IPS-18a (cell line): Measurements from ENCODE around the gene CMSS1.

Experiments
- H3K27ac ChIP-seq: one replicate; pipeline ENCODE4 v1.5.1; 2013; ENCODE audit warnings: low read length
- H3K27me3 ChIP-seq: one replicate; pipeline ENCODE4 v1.6.1; 2013; ENCODE audit warnings: mild to moderate bottlenecking, low read length; ENCODE audit not compliant: control insufficient read depth, insufficient read depth
- H3K36me3 ChIP-seq: one replicate; pipeline ENCODE4 v1.6.1; 2013; ENCODE audit warnings: low read depth, low read length; ENCODE audit not compliant: control insufficient read depth
- H3K4me1 ChIP-seq: one replicate; pipeline ENCODE4 v1.6.1; 2013; ENCODE audit warnings: low read depth, low read length; ENCODE audit not compliant: control insufficient read depth
- H3K4me3 ChIP-seq: one replicate; pipeline ENCODE4 v1.5.1; 2013; ENCODE audit warnings: low read length
- H3K9ac ChIP-seq: one replicate; pipeline ENCODE4 v1.6.1; 2013; ENCODE audit warnings: mild to moderate bottlenecking, low read length, moderate library complexity
- H3K9me3 ChIP-seq: one replicate; pipeline ENCODE4 v1.6.1; 2013; ENCODE audit warnings: low read depth, low read length; ENCODE audit not compliant: control insufficient read depth

The CMSS1 gene

GRCh38 chr3:100158918-100159330 lies 341.3 kb downstream of the CMSS1 start:
- Histone ChIP-seq H3K4me3 (no peak overlapping the region), H3K4me1 (no peaks in the 10 kb centered on the region), H3K9me3 (no peaks in the 10 kb centered on the region), H3K27me3 (no peaks in the 10 kb centered on the region), H3K36me3 (no peaks in the 10 kb centered on the region), H3K27ac (no peak overlapping the region), H3K9ac (no peak overlapping the region)

GRCh38 chr3:100159331-100160153 lies 341.9 kb downstream of the CMSS1 start:
- no peaks in the 10 kb centered on the region for H3K4me1 ChIP-seq
- no peak overlapping the region for H3K9ac ChIP-seq
- H3K27ac ChIP-seq, result no peak overlapping the region
- H3K27me3 ChIP-seq, result no peaks in the 10 kb centered on the region
- no peaks in the 10 kb centered on the region for H3K9me3 ChIP-seq
- no peak overlapping the region for H3K4me3 ChIP-seq
- no peaks in the 10 kb centered on the region for H3K36me3 ChIP-seq

GRCh38 chr3:100160521-100160920 lies 342.9 kb downstream of the CMSS1 start:
- Histone ChIP-seq H3K27ac (no peak overlapping the region), H3K9me3 (no peaks in the 10 kb centered on the region)

GRCh38 chr3:100163787-100164186 lies 346.1 kb downstream of the CMSS1 start:
- H3K4me3 ChIP-seq, result no peak overlapping the region
- H3K27ac ChIP-seq, result no peak overlapping the region
- no peaks in the 10 kb centered on the region for H3K9me3 ChIP-seq
- no peak overlapping the region for H3K9ac ChIP-seq
- H3K4me1 ChIP-seq, result no peaks in the 10 kb centered on the region
- H3K27me3 ChIP-seq, result no peaks in the 10 kb centered on the region
- H3K36me3 ChIP-seq, result peaks cover 4% of the 10 kb centered on the region

More at GRCh38 chr3:100160521-100160920, 342.9 kb downstream of the CMSS1 start:
- Histone ChIP-seq H3K36me3 (no peaks in the 10 kb centered on the region), H3K9ac (no peak overlapping the region), H3K27me3 (no peaks in the 10 kb centered on the region), H3K4me1 (no peaks in the 10 kb centered on the region), H3K4me3 (no peak overlapping the region)

GRCh38 chr3:100164743-100165142 lies 347.1 kb downstream of the CMSS1 start:
- Histone ChIP-seq H3K27me3 (no peaks in the 10 kb centered on the region), H3K27ac (no peak overlapping the region), H3K36me3 (peaks cover 4% of the 10 kb centered on the region), H3K9me3 (no peaks in the 10 kb centered on the region), H3K4me1 (no peaks in the 10 kb centered on the region), H3K4me3 (no peak overlapping the region), H3K9ac (no peak overlapping the region)

- Histone ChIP-seq H3K4me1 (no peaks in the 10 kb centered on the region), H3K27ac (no peak overlapping the region), H3K27me3 (no peaks in the 10 kb centered on the region), H3K9ac (no peak overlapping the region), H3K36me3 (peaks cover 4% of the 10 kb centered on the region), H3K4me3 (no peak overlapping the region), H3K9me3 (no peaks in the 10 kb centered on the region)
Observed at GRCh38 chr3:100165926-100166550, 348.4 kb downstream of the CMSS1 start.

GRCh38 chr3:100169201-100169920 lies 351.7 kb downstream of the CMSS1 start:
- H3K4me1 ChIP-seq, result no peaks in the 10 kb centered on the region
- H3K9me3 ChIP-seq, result no peaks in the 10 kb centered on the region
- H3K36me3 ChIP-seq, result peaks cover 4% of the 10 kb centered on the region
- no peak overlapping the region for H3K9ac ChIP-seq
- H3K4me3 ChIP-seq, result no peak overlapping the region
- no peak overlapping the region for H3K27ac ChIP-seq
- H3K27me3 ChIP-seq, result no peaks in the 10 kb centered on the region

- Histone ChIP-seq H3K27ac (no peak overlapping the region), H3K9me3 (no peaks in the 10 kb centered on the region), H3K36me3 (peaks cover 4% of the 10 kb centered on the region), H3K4me1 (no peaks in the 10 kb centered on the region), H3K9ac (no peak overlapping the region), H3K27me3 (no peaks in the 10 kb centered on the region), H3K4me3 (no peak overlapping the region)
Observed at GRCh38 chr3:100170486-100170885, 352.8 kb downstream of the CMSS1 start.

GRCh38 chr3:100171211-100171914 lies 353.7 kb downstream of the CMSS1 start:
- H3K9me3 ChIP-seq, result no peaks in the 10 kb centered on the region
- H3K4me1 ChIP-seq, result no peaks in the 10 kb centered on the region
- H3K27me3 ChIP-seq, result no peaks in the 10 kb centered on the region
- H3K27ac ChIP-seq, result no peak overlapping the region
- no peak overlapping the region for H3K4me3 ChIP-seq
- peaks cover 4% of the 10 kb centered on the region for H3K36me3 ChIP-seq
- H3K9ac ChIP-seq, result no peak overlapping the region

- peaks cover 2% of the 10 kb centered on the region for H3K9me3 ChIP-seq
- no peaks in the 10 kb centered on the region for H3K36me3 ChIP-seq
- H3K4me1 ChIP-seq, result no peaks in the 10 kb centered on the region
- no peak overlapping the region for H3K4me3 ChIP-seq
- no peak overlapping the region for H3K9ac ChIP-seq
- H3K27ac ChIP-seq, result no peak overlapping the region
- no peaks in the 10 kb centered on the region for H3K27me3 ChIP-seq
Observed at GRCh38 chr3:100173961-100174360, 356.3 kb downstream of the CMSS1 start.

- Histone ChIP-seq H3K4me3 (no peak overlapping the region), H3K9ac (no peak overlapping the region), H3K4me1 (no peaks in the 10 kb centered on the region), H3K27me3 (no peaks in the 10 kb centered on the region), H3K9me3 (peaks cover 15% of the 10 kb centered on the region), H3K36me3 (no peaks in the 10 kb centered on the region), H3K27ac (no peak overlapping the region)
Observed at GRCh38 chr3:100175637-100176280, 358.1 kb downstream of the CMSS1 start.
